HL-60 (cell line): Measurements from ENCODE around the gene SYT9.
A peak's percentile ranks its signal among the peaks of the same experiment; 100 is the strongest.

Source experiments
- DNase-seq, 2 experiments: peaks; one replicate each; pipeline ENCODE4 v3.0.0-alpha.2; 2010 to 2020; ENCODE audit warnings: low read depth in 1 of 2, low spot score in 1 of 2
- H3K27ac ChIP-seq: fragments of 250-450 bp; sonication (Bioruptor Pico); replicated peaks from 2 replicates; pipeline ENCODE4 v1.5.1; 2020; ENCODE audit warnings: mild to moderate bottlenecking, moderate library complexity
- H3K27me3 ChIP-seq: fragments of 250-450 bp; sonication (Bioruptor Pico); 2 replicates; pipeline ENCODE4 v1.5.1; 2021; ENCODE audit warnings: mild to moderate bottlenecking, moderate library complexity; ENCODE audit not compliant: insufficient read depth, poor library complexity, severe bottlenecking
- H3K4me3 ChIP-seq: replicated peaks from 2 replicates; pipeline ENCODE4 v1.5.1; 2011; ENCODE audit warnings: mild to moderate bottlenecking, control low read depth, low read length; ENCODE audit not compliant: insufficient read depth
- CTCF ChIP-seq: IDR thresholded peaks from one replicate; pipeline ENCODE4 v1.5.1; 2011; ENCODE audit warnings: low read length, control low read depth, inconsistent platforms; ENCODE audit not compliant: insufficient read depth
- GABPA ChIP-seq: IDR thresholded peaks from 2 replicates; pipeline ENCODE4 v1.6.1; 2012; ENCODE audit warnings: low read depth
- POLR2AphosphoS5 ChIP-seq: IDR thresholded peaks from 2 replicates; pipeline ENCODE4 v1.6.1; 2012; ENCODE audit warnings: low read depth
- SPI1 ChIP-seq: IDR thresholded peaks from 2 replicates; pipeline ENCODE4 v1.6.1; 2012; ENCODE audit warnings: low read depth, mild to moderate bottlenecking, borderline replicate concordance
- TF ChIP-seq, protein P1 (sequence below): IDR thresholded peaks from 2 replicates; pipeline ENCODE4 v1.6.1; 2012; ENCODE audit warnings: low read depth; ENCODE audit not compliant: insufficient replicate concordance

Gene SYT9

GRCh38 chr11:7508087-7508486 lies 256.4 kb downstream of the SYT9 start:
- Histone ChIP-seq H3K27me3 (no peaks in the 10 kb centered on the region), H3K4me3 (no peak overlapping the region), H3K27ac (no peak overlapping the region)
- TF ChIP-seq POLR2AphosphoS5 (no peak), CTCF (no peak), GABPA (no peak), SPI1 (no peak)
- TF ChIP-seq, protein P1, sequence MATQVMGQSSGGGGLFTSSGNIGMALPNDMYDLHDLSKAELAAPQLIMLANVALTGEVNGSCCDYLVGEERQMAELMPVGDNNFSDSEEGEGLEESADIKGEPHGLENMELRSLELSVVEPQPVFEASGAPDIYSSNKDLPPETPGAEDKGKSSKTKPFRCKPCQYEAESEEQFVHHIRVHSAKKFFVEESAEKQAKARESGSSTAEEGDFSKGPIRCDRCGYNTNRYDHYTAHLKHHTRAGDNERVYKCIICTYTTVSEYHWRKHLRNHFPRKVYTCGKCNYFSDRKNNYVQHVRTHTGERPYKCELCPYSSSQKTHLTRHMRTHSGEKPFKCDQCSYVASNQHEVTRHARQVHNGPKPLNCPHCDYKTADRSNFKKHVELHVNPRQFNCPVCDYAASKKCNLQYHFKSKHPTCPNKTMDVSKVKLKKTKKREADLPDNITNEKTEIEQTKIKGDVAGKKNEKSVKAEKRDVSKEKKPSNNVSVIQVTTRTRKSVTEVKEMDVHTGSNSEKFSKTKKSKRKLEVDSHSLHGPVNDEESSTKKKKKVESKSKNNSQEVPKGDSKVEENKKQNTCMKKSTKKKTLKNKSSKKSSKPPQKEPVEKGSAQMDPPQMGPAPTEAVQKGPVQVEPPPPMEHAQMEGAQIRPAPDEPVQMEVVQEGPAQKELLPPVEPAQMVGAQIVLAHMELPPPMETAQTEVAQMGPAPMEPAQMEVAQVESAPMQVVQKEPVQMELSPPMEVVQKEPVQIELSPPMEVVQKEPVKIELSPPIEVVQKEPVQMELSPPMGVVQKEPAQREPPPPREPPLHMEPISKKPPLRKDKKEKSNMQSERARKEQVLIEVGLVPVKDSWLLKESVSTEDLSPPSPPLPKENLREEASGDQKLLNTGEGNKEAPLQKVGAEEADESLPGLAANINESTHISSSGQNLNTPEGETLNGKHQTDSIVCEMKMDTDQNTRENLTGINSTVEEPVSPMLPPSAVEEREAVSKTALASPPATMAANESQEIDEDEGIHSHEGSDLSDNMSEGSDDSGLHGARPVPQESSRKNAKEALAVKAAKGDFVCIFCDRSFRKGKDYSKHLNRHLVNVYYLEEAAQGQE, result no peak
- no peak for DNase-seq

GRCh38 chr11:7509966-7510365 lies 258.3 kb downstream of the SYT9 start:
- Histone ChIP-seq H3K27me3 (no peaks in the 10 kb centered on the region), H3K27ac (no peak overlapping the region), H3K4me3 (no peak overlapping the region)
- DNase-seq, result no peak
- TF ChIP-seq CTCF (no peak), GABPA (no peak), SPI1 (no peak), POLR2AphosphoS5 (no peak)
- TF ChIP-seq, protein P1, result no peak

GRCh38 chr11:7511401-7511800 lies 259.7 kb downstream of the SYT9 start:
- no peak for TF ChIP-seq SPI1
- TF ChIP-seq CTCF, result no peak
- TF ChIP-seq, protein P1, result no peak
- no peak for TF ChIP-seq POLR2AphosphoS5
- no peak for TF ChIP-seq GABPA
- Histone ChIP-seq H3K4me3 (no peak overlapping the region), H3K27ac (no peak overlapping the region), H3K27me3 (no peaks in the 10 kb centered on the region)
- peak in 1 of 2 experiments; percentile 37 for DNase-seq
